Measurements from ENCODE around the gene FBXO31. TPM values are rescaled to one million over a fixed set of nuclear protein-coding genes. Genes with fewer than 3 reads are reported as not detected.

Gene FBXO31
- total and polyA plus RNA-seq, 9 of the 15 experiments (the other 6 are each of a cell fraction or from before 2014, with no cell fraction given) = 0.18 to 33.3 (median 10.9) TPM

GRCh38 chr16:87391324-87391949 lies 7.9 kb upstream of the FBXO31 start (continued):
- 0 out of 2 replicates have a peak, but pooled peaks have one; percentile 70 for TF ChIP-seq STAT6 (CRISPR knock-in tag; IDR thresholded peaks at IDR 0.05)
- no peak for TF ChIP-seq ZNF668 (CRISPR knock-in tag; IDR thresholded peaks at IDR 0.05)
- no peak for TF ChIP-seq FOSL1 (tag; conservative IDR thresholded peaks at IDR 0.05)
- TF ChIP-seq ARID3A (IDR thresholded peaks at IDR 0.05; ENCODE audit: borderline replicate concordance, low read depth, low read length) = no peak
- TF ChIP-seq FUS (optimal IDR thresholded peaks at IDR 0.05; ENCODE audit: low read depth, low read length) = peak; percentile 4
- no peak for TF ChIP-seq ID3 (CRISPR knock-in tag; IDR thresholded peaks at IDR 0.05)
- TF ChIP-seq ID3 (tag; IDR thresholded peaks at IDR 0.05) = peak; percentile 53; the same call in 1 of the 2 replicates
- TF ChIP-seq RNF2 (IDR thresholded peaks at IDR 0.05) = no peak
- TF ChIP-seq MEIS2 (IDR thresholded peaks at IDR 0.05; ENCODE audit: partially characterized antibody) = no peak

All from K562 (cell line).